ENCODE results near the gene POLR3K. TPM values are rescaled to one million over a fixed set of nuclear protein-coding genes. Genes with fewer than 3 reads are reported as not detected.

POLR3K gene
- total RNA-seq, 1 donor from 2014 or later = 12.2 TPM

GRCh38 chr16:67183-67791 lies 13.9 kb upstream of the POLR3K start:
- Histone ChIP-seq H3K9me3 (ENCODE audit: insufficient read depth, low read depth, low read length) (no peaks in the 10 kb centered on the region), H3K4me2 (ENCODE audit: low read length) (no peak overlapping the region), H4K20me1 (ENCODE audit: insufficient read depth, low read length) (peaks cover 85% of the 10 kb centered on the region), H3K79me2 (ENCODE audit: insufficient read depth, low read length) (peaks cover 62% of the 10 kb centered on the region), H2AFZ (ENCODE audit: low read depth, low read length) (no peak overlapping the region), H3K4me3 (ENCODE audit: insufficient read depth, low read depth, low read length) (no peak overlapping the region), H3K4me1 (ENCODE audit: insufficient read depth, low read length) (peaks cover 20% of the 10 kb centered on the region), H3K9ac (ENCODE audit: low read length) (no peak overlapping the region), H3K27me3 (ENCODE audit: insufficient read depth, low read length) (no peaks in the 10 kb centered on the region), H3K27ac (ENCODE audit: low read depth, low read length) (no peak overlapping the region), H3K36me3 (ENCODE audit: insufficient read depth, low read length) (peaks cover 3% of the 10 kb centered on the region)
- no peak for DNase-seq (ENCODE audit: low read depth)
- Mint-ChIP-seq H3K4me1 (ENCODE audit: low read depth, unreplicated experiment) (peaks cover 20% of the 10 kb centered on the region), H3K9me3 (ENCODE audit: unreplicated experiment) (no peaks in the 10 kb centered on the region), H3K4me3 (ENCODE audit: unreplicated experiment) (no peak overlapping the region), H3K27ac (ENCODE audit: unreplicated experiment) (no peak overlapping the region), H3K36me3 (ENCODE audit: low read depth, unreplicated experiment) (peaks cover 10% of the 10 kb centered on the region), H3K27me3 (ENCODE audit: low read depth, unreplicated experiment) (no peaks in the 10 kb centered on the region)
- TF ChIP-seq CTCF (IDR thresholded peaks at IDR 0.05; ENCODE audit: insufficient read depth, low read depth, low read length) (no peak), EZH2 (IDR thresholded peaks at IDR 0.05; ENCODE audit: insufficient read depth, low read length) (no peak)
- no peak for FAIRE-seq

GRCh38 chr16:66309-67182 lies 13.1 kb upstream of the POLR3K start:
- Histone ChIP-seq H3K36me3 (ENCODE audit: insufficient read depth, low read length) (peaks cover 3% of the 10 kb centered on the region), H3K4me3 (ENCODE audit: insufficient read depth, low read depth, low read length) (no peak overlapping the region), H4K20me1 (ENCODE audit: insufficient read depth, low read length) (peaks cover 82% of the 10 kb centered on the region), H3K9me3 (ENCODE audit: insufficient read depth, low read depth, low read length) (no peaks in the 10 kb centered on the region), H3K79me2 (ENCODE audit: insufficient read depth, low read length) (peaks cover 58% of the 10 kb centered on the region), H2AFZ (ENCODE audit: low read depth, low read length) (no peak overlapping the region), H3K4me2 (ENCODE audit: low read length) (no peak overlapping the region), H3K27me3 (ENCODE audit: insufficient read depth, low read length) (no peaks in the 10 kb centered on the region), H3K4me1 (ENCODE audit: insufficient read depth, low read length) (peaks cover 20% of the 10 kb centered on the region), H3K9ac (ENCODE audit: low read length) (no peak overlapping the region), H3K27ac (ENCODE audit: low read depth, low read length) (no peak overlapping the region)
- TF ChIP-seq EZH2 (IDR thresholded peaks at IDR 0.05; ENCODE audit: insufficient read depth, low read length) (no peak), CTCF (IDR thresholded peaks at IDR 0.05; ENCODE audit: insufficient read depth, low read depth, low read length) (no peak)
- FAIRE-seq = no peak
- DNase-seq (ENCODE audit: low read depth) = no peak
- no peak overlapping the region for H3K27ac Mint-ChIP-seq (ENCODE audit: unreplicated experiment)
- no peaks in the 10 kb centered on the region for H3K9me3 Mint-ChIP-seq (ENCODE audit: unreplicated experiment)
- no peak overlapping the region for H3K4me3 Mint-ChIP-seq (ENCODE audit: unreplicated experiment)
- H3K36me3 Mint-ChIP-seq (ENCODE audit: low read depth, unreplicated experiment) = peaks cover 10% of the 10 kb centered on the region
- no peaks in the 10 kb centered on the region for H3K27me3 Mint-ChIP-seq (ENCODE audit: low read depth, unreplicated experiment)
- peaks cover 20% of the 10 kb centered on the region for H3K4me1 Mint-ChIP-seq (ENCODE audit: low read depth, unreplicated experiment)
